GM23248 (cell line): ENCODE results near the gene SLC44A4. TPM values are rescaled to one million over a fixed set of nuclear protein-coding genes. Genes with fewer than 3 reads are reported as not detected.
A peak's percentile ranks its signal among the peaks of the same experiment; 100 is the strongest.
"Not testable (repeated sequence)": the region's sequence is repeated elsewhere in the genome, so short reads cannot be mapped to it uniquely, and the experiment has no call there.

Experiments
- DNase-seq: peaks from one replicate; pipeline ENCODE4 v3.0.0-alpha.2; 2015
- H2AFZ ChIP-seq: fragments of 200-600 bp; sonication (generic); 2 replicates; pipeline ENCODE4 v1.6.1; 2016; ENCODE audit warnings: antibody characterized with exemption
- H3F3A ChIP-seq: fragments of 200-600 bp; sonication (generic); 2 replicates; pipeline ENCODE4 v1.6.1; 2016; ENCODE audit warnings: mild to moderate bottlenecking, antibody characterized with exemption, mixed run types; ENCODE audit not compliant: insufficient read depth
- H3K27ac ChIP-seq: fragments of 200-600 bp; sonication (generic); 2 replicates; pipeline ENCODE4 v1.5.1; 2016; ENCODE audit warnings: mild to moderate bottlenecking
- H3K27me3 ChIP-seq: fragments of 200-600 bp; sonication (generic); replicated peaks from 2 replicates; pipeline ENCODE4 v1.6.1; 2016; ENCODE audit warnings: mild to moderate bottlenecking; ENCODE audit not compliant: insufficient read depth
- H3K36me3 ChIP-seq: fragments of 200-600 bp; sonication (generic); 2 replicates; pipeline ENCODE4 v1.6.1; 2016; ENCODE audit warnings: low read depth, mild to moderate bottlenecking
- H3K4me1 ChIP-seq: fragments of 200-600 bp; sonication (generic); 2 replicates; pipeline ENCODE4 v1.6.1; 2016; ENCODE audit warnings: mild to moderate bottlenecking; ENCODE audit not compliant: insufficient read depth
- H3K4me2 ChIP-seq: fragments of 200-600 bp; sonication (generic); one replicate; pipeline ENCODE4 v1.6.1; 2016; ENCODE audit warnings: mild to moderate bottlenecking; ENCODE audit not compliant: unreplicated experiment
- H3K4me3 ChIP-seq: fragments of 200-600 bp; sonication (generic); 2 replicates; pipeline ENCODE4 v1.5.1; 2016; ENCODE audit warnings: mild to moderate bottlenecking
- H3K79me2 ChIP-seq: fragments of 200-600 bp; sonication (generic); 2 replicates; pipeline ENCODE4 v1.6.1; 2016; ENCODE audit warnings: mild to moderate bottlenecking; ENCODE audit not compliant: insufficient read depth
- H3K9ac ChIP-seq: fragments of 200-600 bp; sonication (generic); 2 replicates; pipeline ENCODE4 v1.6.1; 2016; ENCODE audit warnings: mild to moderate bottlenecking
- H3K9me2 ChIP-seq: fragments of 200-600 bp; sonication (generic); 2 replicates; pipeline ENCODE4 v1.6.1; 2016; ENCODE audit warnings: mixed run types, mild to moderate bottlenecking, moderate library complexity; ENCODE audit not compliant: insufficient read depth
- H3K9me3 ChIP-seq: fragments of 200-600 bp; sonication (generic); one replicate; pipeline ENCODE4 v1.6.1; 2017; ENCODE audit warnings: low read depth
- H4K20me1 ChIP-seq: fragments of 200-600 bp; sonication (generic); 2 replicates; pipeline ENCODE4 v1.6.0; 2016; ENCODE audit not compliant: insufficient read depth
- EZH2 ChIP-seq: fragments of 200-600 bp; sonication (generic); IDR thresholded peaks from 2 replicates; pipeline ENCODE4 v1.6.1; 2018; ENCODE audit warnings: antibody characterized with exemption, mild to moderate bottlenecking; ENCODE audit not compliant: insufficient read depth, poor library complexity, severe bottlenecking
- EZH2phosphoT487 ChIP-seq: fragments of 200-600 bp; sonication (generic); IDR thresholded peaks from 2 replicates; pipeline ENCODE4 v1.6.1; 2018; ENCODE audit warnings: antibody characterized with exemption, moderate library complexity, mild to moderate bottlenecking, low read depth; ENCODE audit not compliant: insufficient read depth
- WGBS, 2 experiments: methylation state at CpG; one replicate each; pipeline ENCODE4 v1.1.6; 2015 to 2017; ENCODE audit warnings: low lambda C conversion rate in 2 of 2, low coverage in 1 of 2; ENCODE audit errors: missing lambda C conversion rate in 2 of 2; 5-methylcytosine and 5-hydroxymethylcytosine counted together
- in situ Hi-C: fragments of 300-500 bp; cut with MboI; formaldehyde crosslinking; loops from 2 replicates; pipeline ENCODE4 v1.15.0; 2020
- polyA plus RNA-seq: library from polyadenylated mRNA; unstranded; fragments of >200 nt; fragmentation: Nextera tagmentation; extraction: Ambion mirVana; gene quantifications from 2 replicates; pipeline ENCODE4 v1.2.1, GENCODE V29; 2016
- total RNA-seq: library from RNA; depleted of rRNA; stranded (reverse); fragments of >200 nt; shearing (Covaris generic); gene quantifications from 2 replicates; pipeline ENCODE4 v1.2.3, GENCODE V29; 2014

SLC44A4 gene
- total and polyA plus RNA-seq, 2 experiments from 2014 or later: not detected

DNA sequence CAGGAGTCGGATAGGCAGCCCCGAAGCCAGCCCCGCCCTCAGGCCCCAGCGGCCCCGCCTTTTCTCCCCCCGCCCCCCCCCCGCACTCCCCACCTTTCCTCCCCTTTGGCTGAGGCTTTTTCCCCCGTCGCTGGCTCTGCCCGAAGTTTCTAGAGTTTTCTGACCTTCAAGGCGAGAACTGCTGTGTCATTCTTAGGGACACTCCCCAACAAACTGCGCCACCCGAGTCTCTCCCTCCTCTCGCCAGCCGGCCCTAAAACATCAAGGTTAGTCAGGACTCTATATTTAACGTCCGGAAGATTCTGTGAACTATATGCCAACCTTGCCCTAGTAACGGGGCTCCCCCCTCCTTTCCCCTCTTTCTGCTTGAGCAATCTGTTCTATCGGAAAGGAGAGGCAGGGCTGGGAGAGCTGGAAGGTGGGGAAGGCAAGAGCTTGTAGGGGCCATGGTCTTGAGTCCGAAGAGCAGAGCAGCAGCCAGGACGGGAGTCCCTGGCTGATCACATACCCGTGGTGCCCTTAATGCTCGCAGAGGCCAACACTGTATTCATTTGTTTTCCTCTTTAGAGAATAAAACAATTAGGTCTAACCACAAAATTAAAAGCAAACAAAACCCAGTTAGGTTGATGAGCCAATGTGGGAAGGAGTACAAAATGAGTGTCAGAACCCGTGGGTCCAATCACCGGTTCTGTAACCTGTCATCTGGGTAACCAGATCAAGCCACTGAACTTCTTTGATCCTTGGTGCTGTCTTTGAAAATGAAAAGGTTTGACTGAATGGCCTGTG is 56.6 kb downstream of the SLC44A4 start:
- H3K27me3 ChIP-seq: no peaks in the 10 kb centered on the region
- peak overlapping the region; percentile 97 for H3K27ac ChIP-seq
- peaks cover 28% of the 10 kb centered on the region for H3K4me1 ChIP-seq
- H3K36me3 ChIP-seq: no peaks in the 10 kb centered on the region
- DNase-seq: peak; percentile 90
- H3K9ac ChIP-seq: peak overlapping the region; percentile 94
- H4K20me1 ChIP-seq: no peaks in the 10 kb centered on the region
- no peak for TF ChIP-seq EZH2phosphoT487
- no peak for TF ChIP-seq EZH2
- no peaks in the 10 kb centered on the region for H3K9me2 ChIP-seq
- 1 to 2% methylated on average over 16 to 25 of the region's 25 CpGs for WGBS, 2 experiments
- H3K4me2 ChIP-seq: peak overlapping the region; percentile 91
- H3K4me3 ChIP-seq: peak overlapping the region; percentile 85
- peaks cover 64% of the 10 kb centered on the region for H3F3A ChIP-seq
- in situ Hi-C loops: no loop called here
- no peaks in the 10 kb centered on the region for H3K9me3 ChIP-seq
- H2AFZ ChIP-seq: peak overlapping the region; percentile 90
- H3K79me2 ChIP-seq: peaks cover 61% of the 10 kb centered on the region

DNA sequence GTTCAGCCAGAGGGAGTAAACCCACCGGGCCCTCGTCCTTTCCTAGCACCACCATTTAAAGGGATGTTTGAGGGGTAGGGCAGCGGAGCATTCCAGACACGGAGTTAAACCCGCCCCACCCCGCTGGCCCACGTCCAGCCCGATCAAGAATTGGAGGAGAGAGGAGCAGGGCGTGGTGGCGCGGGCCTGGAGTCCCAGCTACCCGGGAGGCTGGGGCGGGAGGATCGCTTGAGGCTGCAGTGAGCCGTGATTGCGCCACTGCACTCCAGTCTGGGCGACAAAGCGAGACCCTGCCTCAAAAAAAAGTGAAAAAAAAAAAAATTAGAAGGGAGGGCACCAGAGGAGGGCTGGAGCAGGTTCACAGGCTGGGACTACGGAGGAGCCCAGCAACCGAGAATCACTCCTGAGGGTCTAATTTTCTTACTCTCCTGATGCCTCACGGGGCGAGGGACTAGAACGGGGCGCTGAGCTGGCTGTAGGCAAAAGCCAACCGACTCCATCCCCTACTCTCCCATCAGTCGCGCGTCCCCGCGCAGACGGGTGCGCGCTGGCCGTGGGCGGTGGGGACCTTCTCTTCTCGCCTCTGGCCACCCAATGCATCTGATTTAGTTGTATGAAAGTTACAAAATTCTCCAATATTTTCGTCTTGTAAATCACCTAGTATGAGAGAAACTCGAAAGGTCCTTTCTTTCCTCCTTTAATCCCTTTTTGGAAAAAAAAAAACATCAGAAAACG is 57.3 kb downstream of the SLC44A4 start:
- no peaks in the 10 kb centered on the region for H3K27me3 ChIP-seq
- peak overlapping the region; percentile 85 for H3K4me3 ChIP-seq
- DNase-seq: peak; percentile 77
- peak overlapping the region; percentile 97 for H3K27ac ChIP-seq
- H3K9me3 ChIP-seq: no peaks in the 10 kb centered on the region
- H2AFZ ChIP-seq: peak overlapping the region; percentile 90
- in situ Hi-C loops: no loop called here
- H3K9ac ChIP-seq: peak overlapping the region; percentile 94
- no peaks in the 10 kb centered on the region for H4K20me1 ChIP-seq
- peak overlapping the region; percentile 91 for H3K4me2 ChIP-seq
- TF ChIP-seq EZH2 (no peak), EZH2phosphoT487 (no peak)
- peaks cover 58% of the 10 kb centered on the region for H3F3A ChIP-seq
- H3K36me3 ChIP-seq: no peaks in the 10 kb centered on the region
- H3K4me1 ChIP-seq: peaks cover 26% of the 10 kb centered on the region
- H3K79me2 ChIP-seq: peaks cover 61% of the 10 kb centered on the region
- H3K9me2 ChIP-seq: no peaks in the 10 kb centered on the region
- 5 to 8% methylated on average over 34 to 39 of the region's 39 CpGs for WGBS, 2 experiments

GRCh38 chr6:31820399-31820798 is 58.4 kb downstream of the SLC44A4 start:
- H3K9me3 ChIP-seq, H3K9me2 ChIP-seq, H3K36me3 ChIP-seq, H3K4me3 ChIP-seq, H3K27me3 ChIP-seq, in situ Hi-C loops, DNase-seq, H3K9ac ChIP-seq, H2AFZ ChIP-seq, H4K20me1 ChIP-seq, H3K4me2 ChIP-seq: not testable (repeated sequence)
- H3K27ac ChIP-seq: 0 out of 2 replicates have a peak overlapping the region, but pooled peaks have one; percentile 75
- H3K4me1 ChIP-seq: peaks cover 22% of the 10 kb centered on the region
- H3F3A ChIP-seq: peaks cover 52% of the 10 kb centered on the region
- WGBS, 2 experiments: 93% methylated on average over 5 to 10 of the region's 10 CpGs
- peaks cover 52% of the 10 kb centered on the region for H3K79me2 ChIP-seq

DNA sequence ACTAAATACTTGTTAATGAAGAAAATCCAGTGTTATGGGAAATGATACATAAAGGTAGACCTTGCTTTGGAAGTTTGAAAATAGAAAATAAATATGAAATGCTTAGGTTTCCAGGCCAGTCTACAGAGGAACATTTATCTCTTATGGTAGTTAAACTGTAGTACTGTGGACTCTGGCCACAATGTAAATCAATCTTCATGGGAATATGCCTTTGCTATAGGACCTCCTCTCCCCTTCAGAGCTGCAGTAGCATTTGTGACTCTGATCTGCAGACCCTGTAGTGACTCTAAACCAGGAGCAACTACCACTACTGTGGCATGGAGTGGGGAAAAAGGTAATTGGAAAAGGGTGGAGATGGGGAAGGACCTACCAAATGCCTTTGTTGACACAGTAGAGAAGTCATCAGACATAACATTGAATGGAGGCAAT is 58.9 kb downstream of the SLC44A4 start:
- peaks cover 51% of the 10 kb centered on the region for H3K79me2 ChIP-seq
- no peak overlapping the region for H3K4me2 ChIP-seq
- no peaks in the 10 kb centered on the region for H3K9me3 ChIP-seq
- no peaks in the 10 kb centered on the region for H3K27me3 ChIP-seq
- H3K27ac ChIP-seq: peak overlapping the region; percentile 75
- DNase-seq: no peak
- no peak overlapping the region for H3K4me3 ChIP-seq
- no peaks in the 10 kb centered on the region for H3K9me2 ChIP-seq
- in situ Hi-C loops: no loop called here
- H3K36me3 ChIP-seq: no peaks in the 10 kb centered on the region
- H4K20me1 ChIP-seq: no peaks in the 10 kb centered on the region
- peaks cover 22% of the 10 kb centered on the region for H3K4me1 ChIP-seq
- TF ChIP-seq EZH2phosphoT487: no peak
- TF ChIP-seq EZH2: no peak
- no peak overlapping the region for H2AFZ ChIP-seq
- 0 out of 2 replicates have a peak overlapping the region, but pooled peaks have one; percentile 11 for H3K9ac ChIP-seq
- H3F3A ChIP-seq: peaks cover 51% of the 10 kb centered on the region

DNA sequence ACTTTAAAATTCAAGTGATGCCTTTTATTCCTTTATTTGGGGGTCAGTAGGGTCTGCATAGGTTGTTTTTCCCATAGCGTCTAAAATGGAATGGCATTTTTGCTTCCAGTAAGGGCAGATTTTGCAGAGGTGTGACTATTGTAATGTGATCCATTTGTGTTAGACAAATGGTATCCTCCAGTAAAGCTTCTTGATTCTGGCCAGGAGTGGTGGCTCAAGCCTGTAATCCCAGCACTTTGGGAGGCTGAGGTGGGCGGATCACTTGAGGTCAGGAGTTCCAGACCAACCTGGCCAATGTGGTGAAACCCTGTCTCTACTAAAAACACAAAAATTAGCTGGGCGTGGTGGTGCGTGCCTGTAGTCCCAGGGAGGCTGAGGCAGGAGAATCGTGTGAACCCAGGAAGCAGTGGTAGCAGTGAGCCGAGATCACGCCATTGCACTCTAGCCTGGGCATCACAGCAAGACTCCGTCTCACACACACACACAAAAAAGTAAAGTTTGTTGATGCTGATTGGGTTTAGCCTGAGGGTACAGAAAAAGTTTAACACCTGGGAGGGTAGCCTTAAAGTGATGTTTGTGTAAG is 60.8 kb downstream of the SLC44A4 start:
- in situ Hi-C loops: not testable (repeated sequence)

DNA sequence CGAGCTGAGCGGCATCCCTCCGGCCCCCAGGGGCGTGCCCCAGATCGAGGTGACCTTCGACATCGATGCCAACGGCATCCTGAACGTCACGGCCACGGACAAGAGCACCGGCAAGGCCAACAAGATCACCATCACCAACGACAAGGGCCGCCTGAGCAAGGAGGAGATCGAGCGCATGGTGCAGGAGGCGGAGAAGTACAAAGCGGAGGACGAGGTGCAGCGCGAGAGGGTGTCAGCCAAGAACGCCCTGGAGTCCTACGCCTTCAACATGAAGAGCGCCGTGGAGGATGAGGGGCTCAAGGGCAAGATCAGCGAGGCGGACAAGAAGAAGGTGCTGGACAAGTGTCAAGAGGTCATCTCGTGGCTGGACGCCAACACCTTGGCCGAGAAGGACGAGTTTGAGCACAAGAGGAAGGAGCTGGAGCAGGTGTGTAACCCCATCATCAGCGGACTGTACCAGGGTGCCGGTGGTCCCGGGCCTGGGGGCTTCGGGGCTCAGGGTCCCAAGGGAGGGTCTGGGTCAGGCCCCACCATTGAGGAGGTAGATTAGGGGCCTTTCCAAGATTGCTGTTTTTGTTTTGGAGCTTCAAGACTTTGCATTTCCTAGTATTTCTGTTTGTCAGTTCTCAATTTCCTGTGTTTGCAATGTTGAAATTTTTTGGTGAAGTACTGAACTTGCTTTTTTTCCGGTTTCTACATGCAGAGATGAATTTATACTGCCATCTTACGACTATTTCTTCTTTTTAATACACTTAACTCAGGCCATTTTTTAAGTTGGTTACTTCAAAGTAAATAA is 61.5 kb downstream of the SLC44A4 start:
- H2AFZ ChIP-seq, in situ Hi-C loops: not testable (repeated sequence)

More for the DNA sequence above, 60.8 kb downstream of the SLC44A4 start:
- peak; percentile 42 for DNase-seq
- H3K4me2 ChIP-seq: peak overlapping the region; percentile 85
- peak overlapping the region; percentile 50 for H3K9ac ChIP-seq
- H3K27ac ChIP-seq: peak overlapping the region; percentile 75
- not testable (repeated sequence) for H3K36me3 ChIP-seq, H3K9me2 ChIP-seq, H2AFZ ChIP-seq, H3K27me3 ChIP-seq, H3K9me3 ChIP-seq, H4K20me1 ChIP-seq
- H3K79me2 ChIP-seq: peaks cover 35% of the 10 kb centered on the region
- H3F3A ChIP-seq: peaks cover 59% of the 10 kb centered on the region
- peak overlapping the region; percentile 71 for H3K4me3 ChIP-seq
- H3K4me1 ChIP-seq: peaks cover 33% of the 10 kb centered on the region
- 15 to 16% methylated on average over 8 of the region's 8 CpGs for WGBS, 2 experiments

More for the DNA sequence above, 61.5 kb downstream of the SLC44A4 start:
- Histone ChIP-seq H3K27ac (peak overlapping the region; percentile 75), H3F3A (peaks cover 58% of the 10 kb centered on the region), H3K4me1 (peaks cover 30% of the 10 kb centered on the region), H3K9ac (peak overlapping the region; percentile 50), H3K4me2 (peak overlapping the region; percentile 85), H3K4me3 (peak overlapping the region; percentile 71), H3K79me2 (peaks cover 31% of the 10 kb centered on the region)
- H3K36me3 ChIP-seq, H3K27me3 ChIP-seq, H3K9me3 ChIP-seq, H4K20me1 ChIP-seq, H3K9me2 ChIP-seq: not testable (repeated sequence)
- peak; percentile 70 for DNase-seq
- WGBS, 2 experiments: 47 to 48% methylated on average over 14 to 16 of the region's 37 CpGs
